Ascending aorta (tissue), 2 donors: ENCODE data around the gene GRIA3. TPM values are rescaled to one million over a fixed set of nuclear protein-coding genes. Genes with fewer than 3 reads are reported as not detected.
A peak's percentile ranks its signal among the peaks of the same experiment; 100 is the strongest.

Experiments
- DNase-seq, 2 donors: peaks; one replicate each; pipeline ENCODE4 v3.0.0-alpha.2; 2019; ENCODE audit warnings: low spot score in 2 of 2
- H3K27ac ChIP-seq, 2 donors: fragments of 200-600 bp; sonication (generic); one replicate each; pipeline ENCODE4 v1.5.1; 2016 to 2017; ENCODE audit warnings: mild to moderate bottlenecking in 1 of 2
- H3K27me3 ChIP-seq: fragments of 200-600 bp; sonication (generic); one replicate; pipeline ENCODE4 v1.5.1; 2017
- H3K36me3 ChIP-seq, 2 donors: fragments of 200-600 bp; sonication (generic); one replicate each; pipeline ENCODE4 v1.5.1; 2016
- H3K4me1 ChIP-seq, 2 donors: fragments of 200-600 bp; sonication (generic); one replicate each; pipeline ENCODE4 v1.5.1; 2016 to 2017; ENCODE audit warnings: mild to moderate bottlenecking in 1 of 2
- H3K4me3 ChIP-seq, 2 donors: fragments of 200-600 bp; sonication (generic); one replicate each; pipeline ENCODE4 v1.5.1; 2016 to 2017; ENCODE audit warnings: mild to moderate bottlenecking in 1 of 2
- H3K9me3 ChIP-seq, 2 donors: fragments of 200-600 bp; sonication (generic); one replicate each; pipeline ENCODE4 v1.5.1; 2016
- CTCF ChIP-seq, 3 experiments: fragments of 200-600 bp in 2 of 3; fragments of 450-650 bp in 1 of 3; sonication (generic) in 2 of 3; IDR thresholded peaks; one replicate each; pipeline ENCODE4 v1.5.1; 2016 to 2019; ENCODE audit warnings: antibody characterized with exemption in 3 of 3, mild to moderate bottlenecking in 1 of 3, moderate library complexity in 1 of 3
- intact Hi-C: fragments of 100-400 bp; cut with DNase I; formaldehyde crosslinking; loops from one replicate; pipeline ENCODE4 v1.15.1; 2023
- total RNA-seq: library from RNA; depleted of rRNA; stranded (reverse); fragments of >200 nt; gene quantifications from one replicate; pipeline ENCODE4 v1.1.0, GENCODE V29; 2016

The GRIA3 gene
- total RNA-seq, 1 donor from 2014 or later = 2.8 TPM

DNA sequence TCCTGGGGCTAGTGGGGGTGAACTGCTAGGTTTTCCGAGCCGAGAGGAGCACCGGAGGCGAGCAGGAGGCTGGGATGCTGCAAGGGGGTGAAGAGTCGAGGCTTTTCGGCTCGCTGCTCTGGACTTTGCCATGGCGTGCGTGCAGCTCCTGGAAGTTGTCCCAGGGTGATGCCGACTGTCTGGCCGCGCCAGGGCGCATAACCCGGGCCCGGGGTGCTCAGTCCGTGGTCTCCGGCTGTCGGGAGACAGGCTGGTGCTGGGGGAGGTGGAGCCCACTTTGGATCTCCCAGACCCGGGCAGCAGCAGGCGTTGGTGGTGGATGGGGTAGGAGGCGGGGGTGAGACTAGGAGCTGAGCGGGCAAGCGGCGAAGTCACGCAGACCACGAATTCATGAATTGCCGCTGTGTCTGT is 793 bp downstream of the GRIA3 start:
- peak overlapping the region in 1 of 2 donors; percentile 27 for H3K27ac ChIP-seq
- no peaks in the 10 kb centered on the region for H3K36me3 ChIP-seq
- intact Hi-C loops = loop anchor here (5.0 kb wide), 2 partner anchors 37 to 237 kb away; no protein-coding TSS in a partner anchor
- no peaks in the 10 kb centered on the region for H3K27me3 ChIP-seq
- H3K4me3 ChIP-seq = peak overlapping the region; percentile 60 to 68
- H3K4me1 ChIP-seq = no peaks in the 10 kb centered on the region
- DNase-seq = no peak
- no peaks in the 10 kb centered on the region for H3K9me3 ChIP-seq
- TF ChIP-seq CTCF (IDR thresholded peaks at IDR 0.05) = no peak

- no peak for DNase-seq
- intact Hi-C loops = loop anchor here (5.0 kb wide), 1 partner anchor 37 kb away; no protein-coding TSS in a partner anchor
- Histone ChIP-seq H3K27ac (no peak overlapping the region), H3K4me3 (peak overlapping the region; percentile 60 to 68), H3K36me3 (no peaks in the 10 kb centered on the region), H3K4me1 (no peaks in the 10 kb centered on the region), H3K27me3 (no peaks in the 10 kb centered on the region), H3K9me3 (no peaks in the 10 kb centered on the region)
- TF ChIP-seq CTCF (IDR thresholded peaks at IDR 0.05) = no peak
Measured at GRCh38 chrX:123185721-123186120, 1.6 kb downstream of the GRIA3 start.

DNA sequence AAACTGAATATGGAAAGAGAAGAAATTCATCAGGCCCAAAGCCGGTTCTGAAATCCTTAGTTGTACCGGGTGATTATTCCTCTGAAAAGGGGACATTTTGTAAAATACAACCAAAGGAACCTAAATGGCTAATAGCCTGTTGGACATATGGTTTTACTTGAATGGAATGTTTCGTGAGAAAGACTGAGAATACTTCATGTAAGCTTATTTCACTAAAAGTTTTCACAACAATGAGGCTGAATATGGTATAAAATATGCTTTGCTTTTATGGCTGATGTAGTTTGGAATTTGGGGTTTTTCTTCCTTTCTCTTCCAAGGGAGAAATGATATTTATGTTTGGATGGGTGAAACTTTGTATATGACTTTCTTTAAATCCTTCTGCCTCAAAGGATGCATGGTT is 2.7 kb downstream of the GRIA3 start:
- Histone ChIP-seq H3K27ac (no peak overlapping the region), H3K27me3 (no peaks in the 10 kb centered on the region), H3K9me3 (no peaks in the 10 kb centered on the region), H3K4me1 (no peaks in the 10 kb centered on the region), H3K36me3 (no peaks in the 10 kb centered on the region), H3K4me3 (no peak overlapping the region)
- TF ChIP-seq CTCF (IDR thresholded peaks at IDR 0.05) = no peak
- intact Hi-C loops = loop anchor here (5.0 kb wide), 1 partner anchor 36 kb away; no protein-coding TSS in a partner anchor
- no peak for DNase-seq

DNA sequence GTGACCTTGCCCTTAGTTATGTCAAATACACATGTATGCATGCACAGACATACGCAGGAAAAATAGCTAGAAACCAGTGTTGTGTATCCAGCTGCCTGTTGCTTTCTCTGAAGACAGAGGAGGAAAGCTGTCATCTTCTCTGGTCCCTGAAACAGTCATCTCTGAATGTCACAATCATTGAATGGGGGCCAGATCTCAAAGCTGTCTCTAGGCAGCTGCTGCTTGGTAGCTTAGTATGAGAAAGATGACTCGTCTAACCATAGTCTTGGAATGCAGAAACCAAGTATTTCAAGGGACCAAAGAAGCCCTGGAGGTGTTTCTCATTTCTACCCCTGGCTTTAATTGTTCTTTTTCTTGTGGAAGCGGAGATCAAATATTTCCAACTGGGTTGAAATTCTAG is 4.0 kb downstream of the GRIA3 start:
- intact Hi-C loops = loop anchor here (5.0 kb wide), 1 partner anchor 34 kb away; no protein-coding TSS in a partner anchor

DNA sequence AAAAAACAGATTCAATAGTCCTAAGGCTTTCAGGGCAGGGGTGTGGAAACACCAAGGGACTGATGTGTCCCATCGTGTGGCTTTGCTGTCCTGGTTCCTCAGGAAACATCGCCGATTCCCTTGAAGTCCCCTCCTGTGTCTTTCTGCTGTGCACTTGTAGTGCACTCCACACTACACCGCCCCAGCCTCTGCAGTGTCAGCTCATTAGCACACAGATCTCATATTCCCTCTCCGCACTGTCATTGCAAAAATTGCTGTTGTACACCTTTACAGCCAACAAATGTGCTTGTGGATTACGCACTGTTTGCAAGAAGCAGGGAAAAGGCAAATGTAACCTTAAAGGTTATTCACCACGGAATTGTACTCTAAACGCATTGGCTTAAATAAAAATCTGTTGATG is 5.3 kb downstream of the GRIA3 start:
- no peak for DNase-seq
- intact Hi-C loops = loop anchor here (5.0 kb wide), 1 partner anchor 33 kb away; no protein-coding TSS in a partner anchor
- H3K4me1 ChIP-seq = no peaks in the 10 kb centered on the region
- H3K27me3 ChIP-seq = no peaks in the 10 kb centered on the region
- H3K27ac ChIP-seq = no peak overlapping the region
- H3K4me3 ChIP-seq = no peak overlapping the region
- TF ChIP-seq CTCF (IDR thresholded peaks at IDR 0.05) = no peak
- H3K36me3 ChIP-seq = no peaks in the 10 kb centered on the region
- no peaks in the 10 kb centered on the region for H3K9me3 ChIP-seq

More for the DNA sequence above, 4.0 kb downstream of the GRIA3 start:
- no peaks in the 10 kb centered on the region for H3K4me1 ChIP-seq
- no peak overlapping the region for H3K27ac ChIP-seq
- H3K27me3 ChIP-seq = no peaks in the 10 kb centered on the region
- no peak for DNase-seq
- H3K9me3 ChIP-seq = no peaks in the 10 kb centered on the region
- H3K36me3 ChIP-seq = no peaks in the 10 kb centered on the region
- no peak overlapping the region for H3K4me3 ChIP-seq
- no peak for TF ChIP-seq CTCF (IDR thresholded peaks at IDR 0.05)

GRCh38 chrX:123190096-123190495 is 6.0 kb downstream of the GRIA3 start:
- DNase-seq = no peak
- no peaks in the 10 kb centered on the region for H3K4me1 ChIP-seq
- H3K27ac ChIP-seq = no peak overlapping the region
- no peak overlapping the region for H3K4me3 ChIP-seq
- intact Hi-C loops = no loop called here
- H3K27me3 ChIP-seq = no peaks in the 10 kb centered on the region
- TF ChIP-seq CTCF (IDR thresholded peaks at IDR 0.05) = no peak
- H3K9me3 ChIP-seq = no peaks in the 10 kb centered on the region
- H3K36me3 ChIP-seq = no peaks in the 10 kb centered on the region
